Neural cell (in vitro differentiated cells): ENCODE measurements around the gene ATP5MK. TPM values are rescaled to one million over a fixed set of nuclear protein-coding genes. Genes with fewer than 3 reads are reported as not detected.

ENCODE experiments used
- H2AFZ ChIP-seq: fragments of 200-600, 300-800 bp; sonication (generic), shearing (Covaris generic); 2 replicates; pipeline ENCODE4 v1.6.0; 2014; ENCODE audit warnings: low read depth, mild to moderate bottlenecking, antibody characterized with exemption, low read length, moderate library complexity
- H3F3A ChIP-seq: fragments of 200-600 bp; shearing (Covaris generic); 2 replicates; pipeline ENCODE4 v1.6.1; 2016; ENCODE audit warnings: mild to moderate bottlenecking, moderate library complexity, mixed read lengths, antibody characterized with exemption, low read length; ENCODE audit not compliant: insufficient read depth, poor library complexity, severe bottlenecking
- H3K27ac ChIP-seq: fragments of 200-600, 300-800 bp; sonication (generic), shearing (Covaris generic); 2 replicates; pipeline ENCODE4 v1.5.1; 2014; ENCODE audit warnings: mild to moderate bottlenecking, low read length, moderate library complexity
- H3K27me3 ChIP-seq: fragments of 300-800, 200-600 bp; sonication (generic), shearing (Covaris generic); 2 replicates; pipeline ENCODE4 v1.6.0; 2014; ENCODE audit warnings: mild to moderate bottlenecking, low read depth, low read length, moderate library complexity; ENCODE audit not compliant: insufficient read depth
- H3K36me3 ChIP-seq: fragments of 300-800, 200-600 bp; sonication (generic), shearing (Covaris generic); 2 replicates; pipeline ENCODE4 v1.5.1; 2014; ENCODE audit warnings: mild to moderate bottlenecking, antibody characterized with exemption, low read length, moderate library complexity; ENCODE audit not compliant: insufficient read depth
- H3K4me2 ChIP-seq: fragments of 300-800, 200-600 bp; sonication (generic), shearing (Covaris generic); 2 replicates; pipeline ENCODE4 v1.6.0; 2014; ENCODE audit warnings: mild to moderate bottlenecking, low read length
- H3K4me3 ChIP-seq: fragments of 300-800, 200-600 bp; sonication (generic), shearing (Covaris generic); 2 replicates; pipeline ENCODE4 v1.5.1; 2014; ENCODE audit warnings: mild to moderate bottlenecking, low read length, moderate library complexity
- H3K79me2 ChIP-seq: fragments of 200-600 bp; shearing (Covaris generic); replicated peaks from 2 replicates; pipeline ENCODE4 v1.6.0; 2014; ENCODE audit warnings: mild to moderate bottlenecking, low read length, moderate library complexity; ENCODE audit not compliant: insufficient read depth
- H3K9ac ChIP-seq: fragments of 300-800, 200-600 bp; sonication (generic), shearing (Covaris generic); 2 replicates; pipeline ENCODE4 v1.6.1; 2016; ENCODE audit warnings: mild to moderate bottlenecking, low read length, mixed read lengths
- H3K9me2 ChIP-seq: fragments of 200-600 bp; shearing (Covaris generic); 2 replicates; pipeline ENCODE4 v1.6.1; 2016; ENCODE audit warnings: mild to moderate bottlenecking, low read length, mixed read lengths; ENCODE audit not compliant: insufficient read depth
- H3K9me3 ChIP-seq: fragments of 200-600, 300-800 bp; sonication (generic), shearing (Covaris generic); 2 replicates; pipeline ENCODE4 v1.6.1; 2016; ENCODE audit warnings: mild to moderate bottlenecking, mixed run types, low read length, moderate library complexity, mixed read lengths
- H4K20me1 ChIP-seq: fragments of 200-600 bp; shearing (Covaris generic); 2 replicates; pipeline ENCODE4 v1.6.1; 2016; ENCODE audit warnings: mild to moderate bottlenecking, mixed run types; ENCODE audit not compliant: insufficient read depth
- CTCF ChIP-seq: fragments of 450-650 bp; IDR thresholded peaks from 2 replicates; pipeline ENCODE4 v1.5.1; 2014; ENCODE audit warnings: antibody characterized with exemption, mild to moderate bottlenecking, moderate library complexity; ENCODE audit not compliant: poor library complexity, severe bottlenecking
- EP300 ChIP-seq: fragments of 450-650 bp; conservative IDR thresholded peaks from 2 replicates; pipeline ENCODE4 v1.6.1; 2014; ENCODE audit warnings: antibody characterized with exemption, mild to moderate bottlenecking, moderate library complexity; ENCODE audit not compliant: poor library complexity, severe bottlenecking
- EZH2 ChIP-seq: fragments of 200-600, 300-800 bp; shearing (Covaris generic), sonication (generic); IDR thresholded peaks from 2 replicates; pipeline ENCODE4 v1.6.1; 2014; ENCODE audit warnings: antibody characterized with exemption, low read length, borderline replicate concordance, mild to moderate bottlenecking; ENCODE audit not compliant: insufficient read depth, poor library complexity, severe bottlenecking
- MXI1 ChIP-seq: fragments of 450-650 bp; conservative IDR thresholded peaks from 2 replicates; pipeline ENCODE4 v1.6.1; 2014; ENCODE audit warnings: antibody characterized with exemption, mild to moderate bottlenecking; ENCODE audit not compliant: poor library complexity, severe bottlenecking
- POLR2AphosphoS5 ChIP-seq: IDR thresholded peaks from 2 replicates; pipeline ENCODE4 v1.6.1; 2012
- RAD21 ChIP-seq: fragments of 450-650 bp; conservative IDR thresholded peaks from 2 replicates; pipeline ENCODE4 v1.6.1; 2014; ENCODE audit warnings: antibody characterized with exemption, mild to moderate bottlenecking, moderate library complexity
- REST ChIP-seq: IDR thresholded peaks from 2 replicates; pipeline ENCODE4 v1.6.1; 2012; ENCODE audit warnings: borderline replicate concordance
- SMC3 ChIP-seq: fragments of 450-650 bp; conservative IDR thresholded peaks from 2 replicates; pipeline ENCODE4 v1.6.1; 2014; ENCODE audit warnings: antibody characterized with exemption, mild to moderate bottlenecking, moderate library complexity; ENCODE audit not compliant: poor library complexity
- TAF1 ChIP-seq: IDR thresholded peaks from 2 replicates; pipeline ENCODE4 v1.6.1; 2012; ENCODE audit warnings: low read depth
- polyA plus RNA-seq: library from polyadenylated mRNA; depleted of rRNA; stranded (reverse); fragments of >200 nt; gene quantifications from 2 replicates; pipeline ENCODE4 v1.2.3, GENCODE V29; 2014

The ATP5MK gene
- polyA plus RNA-seq, 1 donor from 2014 or later, result 917 TPM

DNA sequence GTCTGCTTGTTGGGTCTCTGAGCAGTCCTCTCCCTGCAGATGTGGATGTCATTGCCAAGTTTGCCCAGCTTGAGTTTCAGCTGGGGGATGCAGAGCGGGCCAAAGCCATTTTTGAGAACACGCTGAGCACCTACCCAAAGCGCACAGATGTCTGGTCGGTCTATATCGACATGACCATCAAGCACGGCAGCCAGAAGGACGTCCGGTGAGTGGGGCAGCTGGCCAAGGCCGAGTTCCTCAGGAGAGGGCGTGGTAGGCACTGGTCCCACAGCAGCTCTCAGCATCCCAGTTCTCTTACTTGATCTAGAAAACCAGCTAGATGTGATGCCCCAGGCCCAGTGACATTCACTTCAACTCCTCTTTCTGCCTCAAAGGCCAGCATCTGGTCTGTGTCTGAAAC is 48.2 kb upstream of the ATP5MK start:
- Histone ChIP-seq H4K20me1 (no peaks in the 10 kb centered on the region), H3K79me2 (no peaks in the 10 kb centered on the region), H3K4me2 (no peak overlapping the region), H3K4me3 (no peak overlapping the region), H3K27ac (no peak overlapping the region), H3K36me3 (peaks cover 7% of the 10 kb centered on the region), H3K9me2 (no peaks in the 10 kb centered on the region), H3K27me3 (no peaks in the 10 kb centered on the region), H2AFZ (no peak overlapping the region), H3K9ac (no peak overlapping the region), H3K9me3 (no peaks in the 10 kb centered on the region), H3F3A (no peaks in the 10 kb centered on the region)
- no peak for TF ChIP-seq REST
- TF ChIP-seq POLR2AphosphoS5, result no peak
- no peak for TF ChIP-seq EZH2
- TF ChIP-seq SMC3, result no peak
- TF ChIP-seq TAF1, result no peak
- TF ChIP-seq EP300, result no peak

DNA sequence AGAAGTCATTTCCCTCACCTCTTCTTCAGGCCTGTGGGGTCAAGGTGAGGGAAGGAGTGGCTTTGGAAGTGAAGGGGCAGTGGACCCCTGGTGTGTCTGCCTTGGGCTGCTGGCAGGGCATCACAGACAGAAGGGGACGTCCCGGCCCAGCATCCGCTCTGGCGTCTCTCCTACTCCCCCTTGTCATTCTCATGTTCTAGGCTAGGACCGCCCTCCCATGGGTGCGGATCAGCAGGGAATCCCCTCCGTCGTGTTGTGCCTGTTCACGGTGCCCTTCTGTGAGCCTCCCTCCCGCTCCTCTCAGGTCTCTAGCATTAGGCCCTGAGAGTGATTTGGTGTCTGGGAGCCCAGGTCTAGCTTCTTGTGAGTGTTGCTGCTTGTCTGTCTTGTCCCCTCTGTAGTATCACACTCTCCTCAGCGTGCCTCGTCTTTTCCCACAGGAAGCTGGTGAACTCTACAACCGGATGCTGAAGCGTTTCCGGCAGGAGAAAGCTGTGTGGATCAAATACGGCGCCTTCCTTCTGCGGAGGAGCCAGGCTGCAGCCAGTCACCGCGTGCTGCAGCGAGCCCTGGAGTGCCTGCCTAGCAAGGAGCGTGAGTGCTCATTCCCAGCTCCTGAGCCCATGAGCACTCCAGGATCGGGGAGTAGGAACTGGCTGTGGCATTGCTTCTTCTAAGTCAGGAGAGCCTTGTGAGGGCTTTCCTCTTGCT is 47.4 kb upstream of the ATP5MK start:
- H3K9me3 ChIP-seq, result no peaks in the 10 kb centered on the region
- H3K36me3 ChIP-seq, result peaks cover 7% of the 10 kb centered on the region
- TF ChIP-seq SMC3, result no peak
- no peak for TF ChIP-seq RAD21
- no peak for TF ChIP-seq EP300
- no peak for TF ChIP-seq TAF1
- TF ChIP-seq CTCF, result no peak
- TF ChIP-seq MXI1, result no peak
- TF ChIP-seq REST, result no peak
- TF ChIP-seq EZH2, result no peak
- no peak for TF ChIP-seq POLR2AphosphoS5
- no peak overlapping the region for H3K4me3 ChIP-seq
- H3K9me2 ChIP-seq, result no peaks in the 10 kb centered on the region
- H2AFZ ChIP-seq, result no peak overlapping the region
- H4K20me1 ChIP-seq, result no peaks in the 10 kb centered on the region
- no peak overlapping the region for H3K27ac ChIP-seq
- no peak overlapping the region for H3K9ac ChIP-seq
- no peaks in the 10 kb centered on the region for H3K27me3 ChIP-seq
- no peaks in the 10 kb centered on the region for H3K79me2 ChIP-seq
- no peaks in the 10 kb centered on the region for H3F3A ChIP-seq
- H3K4me2 ChIP-seq, result no peak overlapping the region
